CD8-positive, alpha-beta memory T cell (primary cell): ENCODE data around the gene TDO2. TPM values are rescaled to one million over a fixed set of nuclear protein-coding genes. Genes with fewer than 3 reads are reported as not detected.

Source experiments
- polyA plus RNA-seq: library from polyadenylated mRNA; unstranded; fragments of 300-500 nt; fragmentation: Illumina TruSeq; gene quantifications from one replicate; pipeline ENCODE4 v1.2.3, GENCODE V29; 2021
- total RNA-seq, 2 experiments: library from RNA; stranded (reverse); gene quantifications; one replicate each; pipeline ENCODE4 v1.2.3, GENCODE V29; 2021

TDO2 gene
- total and polyA plus RNA-seq, 3 experiments from 2014 or later = not detected

Other genes with a start within 250 kb of the TDO2 start
- not detected for gene GUCY1A1, start 236.8 kb upstream of the TDO2 start, total RNA-seq
- gene GUCY1A1, start 236.8 kb upstream of the TDO2 start, polyA plus RNA-seq = not detected
- gene GUCY1B1, start 144.7 kb upstream of the TDO2 start, total RNA-seq = under 1 TPM in 1 of 2 experiments, not detected in 1; 0.18 TPM
- gene GUCY1B1, start 144.7 kb upstream of the TDO2 start, polyA plus RNA-seq = 0.12 TPM
- not detected for gene ASIC5, start 37.4 kb upstream of the TDO2 start, total RNA-seq
- not detected for gene ASIC5, start 37.4 kb upstream of the TDO2 start, polyA plus RNA-seq
- gene CTSO, start 50.2 kb downstream of the TDO2 start, total RNA-seq = 1 to 10 TPM; 4.1 TPM
- 39.1 TPM for gene CTSO, start 50.2 kb downstream of the TDO2 start, polyA plus RNA-seq